GM12892 (cell line): ENCODE results near the gene TBXAS1.

Experiments
- POLR2A ChIP-seq: IDR thresholded peaks from 2 replicates; pipeline ENCODE4 v1.6.1; 2011; ENCODE audit warnings: low read depth, low read length, control low read depth
- POLR2AphosphoS5 ChIP-seq: IDR thresholded peaks from 2 replicates; pipeline ENCODE4 v1.6.1; 2011; ENCODE audit warnings: low read depth, low read length, control low read depth
- TAF1 ChIP-seq: IDR thresholded peaks from 2 replicates; pipeline ENCODE4 v1.6.1; 2011; ENCODE audit warnings: low read depth, mild to moderate bottlenecking, control low read depth, low read length, borderline replicate concordance

- TF ChIP-seq POLR2AphosphoS5: no peak
- no peak for TF ChIP-seq POLR2A
- no peak for TF ChIP-seq TAF1
These were observed 162.2 kb downstream of the TBXAS1 start for GRCh38 chr7:139991269-139991666.
